SK-N-SH treated with all-trans-retinoic acid at 6 μM for 48 hours (cell line): Measurements from ENCODE around the gene RGS7.

ENCODE experiments used
- ATAC-seq: fragments of 200-7000 bp; cut with Tn5 transposase; 3 replicates; pipeline ENCODE4 v1.9.1; 2020; ENCODE audit warnings: mild to moderate bottlenecking, moderate library complexity
- ARNTL ChIP-seq: fragments of 450-650 bp; formaldehyde crosslinking; IDR thresholded peaks from 2 replicates; pipeline ENCODE4 v1.5.0; 2020; ENCODE audit warnings: low read depth, mild to moderate bottlenecking, moderate library complexity, borderline replicate concordance
- BACH2 ChIP-seq: fragments of 250-450 bp; sonication (Bioruptor Pico); IDR thresholded peaks from 2 replicates; pipeline ENCODE4 v1.9.0; 2021; ENCODE audit warnings: mild to moderate bottlenecking, borderline replicate concordance
- CSDC2 ChIP-seq: fragments of 250-450 bp; sonication (Bioruptor Pico); IDR thresholded peaks from 2 replicates; pipeline ENCODE4 v1.5.0; 2020; ENCODE audit warnings: mild to moderate bottlenecking, moderate library complexity
- ESRRG ChIP-seq: fragments of 250-450 bp; sonication (Bioruptor Pico); IDR thresholded peaks from 2 replicates; pipeline ENCODE4 v1.6.1; 2021; ENCODE audit warnings: mild to moderate bottlenecking
- GLIS3 ChIP-seq: fragments of 250-450 bp; sonication (Bioruptor Pico); IDR thresholded peaks from 2 replicates; pipeline ENCODE4 v1.5.0; 2020; ENCODE audit warnings: mild to moderate bottlenecking, moderate library complexity
- ISL1 ChIP-seq: fragments of 250-450 bp; sonication (Bioruptor Pico); IDR thresholded peaks from 2 replicates; pipeline ENCODE4 v2.1.2; 2022; ENCODE audit warnings: mild to moderate bottlenecking, moderate library complexity
- OSR1 ChIP-seq: fragments of 250-450 bp; sonication (Bioruptor Pico); IDR thresholded peaks from 2 replicates; pipeline ENCODE4 v1.8.0; 2022; ENCODE audit warnings: moderate library complexity, mild to moderate bottlenecking, inconsistent platforms
- PPARA ChIP-seq: fragments of 250-450 bp; sonication (Bioruptor Pico); IDR thresholded peaks from 2 replicates; pipeline ENCODE4 v1.5.0; 2020; ENCODE audit warnings: mild to moderate bottlenecking, borderline replicate concordance
- RARB ChIP-seq: fragments of 250-450 bp; sonication (Bioruptor Pico); IDR thresholded peaks from 2 replicates; pipeline ENCODE4 v1.8.0; 2021; ENCODE audit warnings: mild to moderate bottlenecking, moderate library complexity
- SNAI2 ChIP-seq: fragments of 250-450 bp; sonication (Bioruptor Pico); IDR thresholded peaks from 2 replicates; pipeline ENCODE4 v1.5.0; 2020; ENCODE audit warnings: mild to moderate bottlenecking, moderate library complexity
- TCF4 ChIP-seq: fragments of 250-450 bp; sonication (Bioruptor Pico); IDR thresholded peaks from 2 replicates; pipeline ENCODE4 v1.8.0; 2021; ENCODE audit warnings: mild to moderate bottlenecking, moderate library complexity, borderline replicate concordance
- TOX ChIP-seq: fragments of 250-450 bp; sonication (Bioruptor Pico); IDR thresholded peaks from 2 replicates; pipeline ENCODE4 v1.8.0; 2021; ENCODE audit warnings: mild to moderate bottlenecking, moderate library complexity, borderline replicate concordance
- ZC3H10 ChIP-seq: fragments of 250-450 bp; sonication (Bioruptor Pico); IDR thresholded peaks from 2 replicates; pipeline ENCODE4 v1.5.1; 2021; ENCODE audit warnings: mild to moderate bottlenecking, moderate library complexity
- ZFP3 ChIP-seq: fragments of 250-450 bp; sonication (Bioruptor Pico); IDR thresholded peaks from 2 replicates; pipeline ENCODE4 v1.5.0; 2020; ENCODE audit warnings: mild to moderate bottlenecking, moderate library complexity
- ZFP30 ChIP-seq: fragments of 450-650 bp; formaldehyde crosslinking; IDR thresholded peaks from 2 replicates; pipeline ENCODE4 v1.5.0; 2022; ENCODE audit warnings: mild to moderate bottlenecking, moderate library complexity
- ZNF565 ChIP-seq: fragments of 450-650 bp; formaldehyde crosslinking; conservative IDR thresholded peaks from 2 replicates; pipeline ENCODE4 v1.5.0; 2020; ENCODE audit warnings: low read depth, mild to moderate bottlenecking, moderate library complexity
- ZNF70 ChIP-seq: fragments of 450-650 bp; formaldehyde crosslinking; IDR thresholded peaks from 2 replicates; pipeline ENCODE4 v1.5.0; 2020; ENCODE audit warnings: mild to moderate bottlenecking, moderate library complexity
- ZNF8 ChIP-seq: fragments of 450-650 bp; formaldehyde crosslinking; IDR thresholded peaks from 2 replicates; pipeline ENCODE4 v1.5.0; 2020; ENCODE audit warnings: mild to moderate bottlenecking, moderate library complexity
- TF ChIP-seq, protein P1 (sequence below): fragments of 250-450 bp; sonication (Bioruptor Pico); IDR thresholded peaks from 2 replicates; pipeline ENCODE4 v1.5.0; 2020; ENCODE audit warnings: mild to moderate bottlenecking, moderate library complexity
- TF ChIP-seq, protein P2 (sequence below): fragments of 250-450 bp; sonication (Bioruptor Pico); IDR thresholded peaks from 2 replicates; pipeline ENCODE4 v1.5.1; 2021; ENCODE audit warnings: mild to moderate bottlenecking, moderate library complexity
- TF ChIP-seq, protein P3 (sequence below): fragments of 250-450 bp; sonication (Bioruptor Pico); IDR thresholded peaks from 2 replicates; pipeline ENCODE4 v1.8.0; 2021; ENCODE audit warnings: low read depth, mild to moderate bottlenecking, moderate library complexity, borderline replicate concordance

RGS7 gene

DNA sequence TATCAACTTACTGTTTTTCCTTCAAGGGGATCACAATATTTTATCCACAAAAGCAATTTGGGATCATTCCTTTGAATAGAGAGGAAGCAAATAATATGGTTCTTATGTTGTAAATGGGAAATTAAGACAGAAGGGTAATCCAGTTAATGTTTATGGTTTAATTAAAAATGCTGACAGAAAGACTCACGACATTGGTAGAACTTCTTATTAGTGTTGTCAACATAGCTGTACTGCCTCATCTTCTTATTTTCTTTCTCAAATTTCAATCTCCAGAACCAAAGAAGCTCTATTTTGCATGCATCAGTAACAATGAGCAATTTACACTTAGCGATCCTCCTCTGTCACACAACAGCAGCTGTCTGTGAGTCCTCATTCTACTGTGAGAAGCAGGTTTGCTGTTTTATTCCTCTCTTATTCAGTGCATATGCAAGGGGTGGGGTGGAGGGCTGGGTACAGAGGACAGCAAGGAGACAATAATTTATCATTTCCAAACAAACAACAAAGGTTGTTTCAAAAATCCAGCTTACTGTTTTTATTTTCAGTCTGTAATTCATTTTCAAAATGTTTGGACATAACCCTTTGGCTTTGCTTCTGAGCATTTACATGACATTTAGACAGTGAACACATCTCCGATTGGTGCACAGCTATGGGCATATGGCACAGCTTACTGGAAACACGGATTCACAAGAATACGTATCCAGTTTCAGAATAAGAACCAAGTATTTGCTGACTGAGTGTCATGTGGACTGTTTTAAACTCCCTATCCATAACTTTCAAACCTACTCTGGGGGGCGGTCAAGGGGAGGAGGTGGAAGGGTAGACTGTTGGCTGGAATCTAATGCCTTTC, 335.9 kb downstream of the RGS7 start:
- TF ChIP-seq TCF4 (CRISPR knock-in tag) (no peak), SNAI2 (CRISPR knock-in tag) (no peak), ZNF8 (CRISPR knock-in tag) (no peak), ZC3H10 (CRISPR knock-in tag) (no peak), ZNF70 (CRISPR knock-in tag) (no peak), PPARA (no peak), OSR1 (CRISPR knock-in tag) (no peak), ARNTL (no peak), ZFP3 (CRISPR knock-in tag) (no peak), ZFP30 (no peak), BACH2 (CRISPR knock-in tag) (no peak), TOX (CRISPR knock-in tag) (no peak), GLIS3 (no peak), ZNF565 (CRISPR knock-in tag) (no peak), ISL1 (CRISPR knock-in tag) (no peak), ESRRG (CRISPR knock-in tag) (no peak), CSDC2 (CRISPR knock-in tag) (no peak), RARB (no peak)
- TF ChIP-seq, protein P1, sequence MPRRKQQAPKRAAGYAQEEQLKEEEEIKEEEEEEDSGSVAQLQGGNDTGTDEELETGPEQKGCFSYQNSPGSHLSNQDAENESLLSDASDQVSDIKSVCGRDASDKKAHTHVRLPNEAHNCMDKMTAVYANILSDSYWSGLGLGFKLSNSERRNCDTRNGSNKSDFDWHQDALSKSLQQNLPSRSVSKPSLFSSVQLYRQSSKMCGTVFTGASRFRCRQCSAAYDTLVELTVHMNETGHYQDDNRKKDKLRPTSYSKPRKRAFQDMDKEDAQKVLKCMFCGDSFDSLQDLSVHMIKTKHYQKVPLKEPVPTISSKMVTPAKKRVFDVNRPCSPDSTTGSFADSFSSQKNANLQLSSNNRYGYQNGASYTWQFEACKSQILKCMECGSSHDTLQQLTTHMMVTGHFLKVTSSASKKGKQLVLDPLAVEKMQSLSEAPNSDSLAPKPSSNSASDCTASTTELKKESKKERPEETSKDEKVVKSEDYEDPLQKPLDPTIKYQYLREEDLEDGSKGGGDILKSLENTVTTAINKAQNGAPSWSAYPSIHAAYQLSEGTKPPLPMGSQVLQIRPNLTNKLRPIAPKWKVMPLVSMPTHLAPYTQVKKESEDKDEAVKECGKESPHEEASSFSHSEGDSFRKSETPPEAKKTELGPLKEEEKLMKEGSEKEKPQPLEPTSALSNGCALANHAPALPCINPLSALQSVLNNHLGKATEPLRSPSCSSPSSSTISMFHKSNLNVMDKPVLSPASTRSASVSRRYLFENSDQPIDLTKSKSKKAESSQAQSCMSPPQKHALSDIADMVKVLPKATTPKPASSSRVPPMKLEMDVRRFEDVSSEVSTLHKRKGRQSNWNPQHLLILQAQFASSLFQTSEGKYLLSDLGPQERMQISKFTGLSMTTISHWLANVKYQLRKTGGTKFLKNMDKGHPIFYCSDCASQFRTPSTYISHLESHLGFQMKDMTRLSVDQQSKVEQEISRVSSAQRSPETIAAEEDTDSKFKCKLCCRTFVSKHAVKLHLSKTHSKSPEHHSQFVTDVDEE (CRISPR knock-in tag), result no peak
- ATAC-seq, result no peak

DNA sequence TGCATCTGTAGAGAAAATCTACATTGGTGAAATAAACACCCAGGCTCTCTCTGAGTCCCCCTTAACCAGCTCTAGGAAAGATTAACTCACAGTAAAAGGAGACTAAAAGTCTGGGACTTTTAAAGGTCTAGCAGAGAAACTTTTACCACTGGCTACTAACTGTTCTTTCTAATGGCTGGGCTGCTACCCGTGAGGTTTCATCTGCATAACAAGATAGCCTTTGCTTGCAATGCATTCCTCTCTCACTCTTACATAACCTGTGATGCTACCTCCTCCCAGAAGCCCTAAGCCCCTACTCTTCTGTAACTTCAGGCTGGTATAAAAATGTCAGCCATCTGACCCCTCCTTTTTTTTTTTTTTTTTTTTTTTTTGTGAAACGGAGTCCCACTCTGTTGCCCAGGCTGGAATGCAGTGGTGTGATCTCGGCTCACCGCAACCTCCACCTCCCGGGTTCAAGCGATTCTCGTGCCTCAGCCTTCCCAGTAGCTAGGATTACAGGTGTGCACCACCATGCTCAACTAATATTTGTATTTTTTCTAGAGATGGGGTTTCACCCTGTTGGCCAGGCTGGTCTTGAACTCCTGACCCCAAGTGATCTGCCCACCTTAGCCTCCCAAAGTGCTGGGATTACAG, 344.2 kb downstream of the RGS7 start:
- no peak for TF ChIP-seq CSDC2 (CRISPR knock-in tag)
- no peak for TF ChIP-seq SNAI2 (CRISPR knock-in tag)
- no peak for TF ChIP-seq PPARA
- TF ChIP-seq ISL1 (CRISPR knock-in tag), result no peak
- TF ChIP-seq BACH2 (CRISPR knock-in tag), result no peak
- TF ChIP-seq OSR1 (CRISPR knock-in tag), result no peak
- TF ChIP-seq, protein P2, sequence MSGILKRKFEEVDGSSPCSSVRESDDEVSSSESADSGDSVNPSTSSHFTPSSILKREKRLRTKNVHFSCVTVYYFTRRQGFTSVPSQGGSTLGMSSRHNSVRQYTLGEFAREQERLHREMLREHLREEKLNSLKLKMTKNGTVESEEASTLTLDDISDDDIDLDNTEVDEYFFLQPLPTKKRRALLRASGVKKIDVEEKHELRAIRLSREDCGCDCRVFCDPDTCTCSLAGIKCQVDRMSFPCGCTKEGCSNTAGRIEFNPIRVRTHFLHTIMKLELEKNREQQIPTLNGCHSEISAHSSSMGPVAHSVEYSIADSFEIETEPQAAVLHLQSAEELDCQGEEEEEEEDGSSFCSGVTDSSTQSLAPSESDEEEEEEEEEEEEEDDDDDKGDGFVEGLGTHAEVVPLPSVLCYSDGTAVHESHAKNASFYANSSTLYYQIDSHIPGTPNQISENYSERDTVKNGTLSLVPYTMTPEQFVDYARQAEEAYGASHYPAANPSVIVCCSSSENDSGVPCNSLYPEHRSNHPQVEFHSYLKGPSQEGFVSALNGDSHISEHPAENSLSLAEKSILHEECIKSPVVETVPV, result no peak
- TF ChIP-seq ZC3H10 (CRISPR knock-in tag), result no peak
- no peak for TF ChIP-seq GLIS3
- TF ChIP-seq, protein P3, sequence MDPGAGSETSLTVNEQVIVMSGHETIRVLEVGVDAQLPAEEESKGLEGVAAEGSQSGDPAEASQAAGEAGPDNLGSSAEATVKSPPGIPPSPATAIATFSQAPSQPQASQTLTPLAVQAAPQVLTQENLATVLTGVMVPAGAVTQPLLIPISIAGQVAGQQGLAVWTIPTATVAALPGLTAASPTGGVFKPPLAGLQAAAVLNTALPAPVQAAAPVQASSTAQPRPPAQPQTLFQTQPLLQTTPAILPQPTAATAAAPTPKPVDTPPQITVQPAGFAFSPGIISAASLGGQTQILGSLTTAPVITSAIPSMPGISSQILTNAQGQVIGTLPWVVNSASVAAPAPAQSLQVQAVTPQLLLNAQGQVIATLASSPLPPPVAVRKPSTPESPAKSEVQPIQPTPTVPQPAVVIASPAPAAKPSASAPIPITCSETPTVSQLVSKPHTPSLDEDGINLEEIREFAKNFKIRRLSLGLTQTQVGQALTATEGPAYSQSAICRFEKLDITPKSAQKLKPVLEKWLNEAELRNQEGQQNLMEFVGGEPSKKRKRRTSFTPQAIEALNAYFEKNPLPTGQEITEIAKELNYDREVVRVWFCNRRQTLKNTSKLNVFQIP (CRISPR knock-in tag), result no peak
- no peak for TF ChIP-seq ZNF565 (CRISPR knock-in tag)
- TF ChIP-seq TOX (CRISPR knock-in tag), result no peak
- TF ChIP-seq, protein P1 (CRISPR knock-in tag), result no peak
- TF ChIP-seq TCF4 (CRISPR knock-in tag), result no peak
- no peak for TF ChIP-seq ARNTL
- no peak for TF ChIP-seq ZFP3 (CRISPR knock-in tag)
- TF ChIP-seq ESRRG (CRISPR knock-in tag), result no peak
- TF ChIP-seq, all 23 proteins: peak for 0
- no peak for ATAC-seq
